Measurements from ENCODE around the gene STARD13.

- TF ChIP-seq CTCF (IDR thresholded peaks at IDR 0.05), result no peak
- no peak for TF ChIP-seq EZH2 (IDR thresholded peaks at IDR 0.05)
- no peak for TF ChIP-seq EZH2phosphoT487 (IDR thresholded peaks at IDR 0.05)
Measured at GRCh38 chr13:33186861-33187291, 98.7 kb downstream of the STARD13 start.
